H1 (cell line): Measurements from ENCODE around the gene ACE. TPM values are rescaled to one million over a fixed set of nuclear protein-coding genes. Genes with fewer than 3 reads are reported as not detected.

Source experiments
- BCL11A ChIP-seq, 2 experiments: IDR thresholded peaks; one replicate each; pipeline ENCODE4 v1.6.1; 2011; ENCODE audit warnings: low read depth in 2 of 2, low read length in 2 of 2, mild to moderate bottlenecking in 2 of 2
- CHD1 ChIP-seq: IDR thresholded peaks from 2 replicates; pipeline ENCODE4 v1.6.1; 2012; ENCODE audit warnings: low read depth, low read length, improper control_type of control experiment
- GABPA ChIP-seq: IDR thresholded peaks from 2 replicates; pipeline ENCODE4 v1.6.1; 2011; ENCODE audit warnings: mild to moderate bottlenecking, low read length, moderate library complexity, borderline replicate concordance; ENCODE audit not compliant: insufficient read depth
- POLR2A ChIP-seq, 2 experiments: IDR thresholded peaks; 1 replicate in 1 of 2; 2 replicates in 1 of 2; pipeline ENCODE4 v1.6.1; 2011; ENCODE audit warnings: low read depth in 2 of 2, low read length in 2 of 2, mild to moderate bottlenecking in 2 of 2; ENCODE audit errors: control extremely low read depth in 1 of 2
- SAP30 ChIP-seq: fragments of 300-600 bp; sonication (generic); IDR thresholded peaks from 2 replicates; pipeline ENCODE4 v1.7.1; 2012; ENCODE audit warnings: low read length, moderate library complexity, mild to moderate bottlenecking, inconsistent platforms; ENCODE audit not compliant: insufficient read depth, insufficient replicate concordance
- SP2 ChIP-seq: IDR thresholded peaks from 2 replicates; pipeline ENCODE4 v1.6.1; 2012; ENCODE audit warnings: mild to moderate bottlenecking, low read length, inconsistent platforms
- polyA plus RNA-seq, 7 experiments: library from polyadenylated mRNA; depleted of rRNA in 3 of 7; stranded (reverse) in 5 of 7; unstranded in 2 of 7; fragments of >200 nt in 5 of 7; fragments of 200-250 nt in 2 of 7; gene quantifications; 1 replicate in 5 of 7; 2 replicates in 1 of 7; 4 replicates in 1 of 7; pipeline versions ENCODE4 v1.2.1 to v1.2.3, GENCODE V29; 2011 to 2013; ENCODE audit warnings: missing spikeins in 2 of 7, mixed read lengths in 2 of 7
- total RNA-seq: library from RNA; stranded (reverse); fragmentation: NEBNext Ultra II Directional; extraction: Animal tissue kit (Norgen Biotek cat#: 25700); gene quantifications from 2 replicates; pipeline ENCODE4 v1.2.1, GENCODE V29; 2021

The ACE gene
- total and polyA plus RNA-seq, 2 of the 8 experiments (the other 6 are each of a cell fraction or from before 2014, with no cell fraction given): 2.5 to 5.5 TPM

- TF ChIP-seq GABPA: no peak
- TF ChIP-seq POLR2A (IDR thresholded peaks at IDR 0.05; ENCODE audit: control extremely low read depth in 1 of 2, low read depth in 2 of 2, low read length in 2 of 2): no peak
- no peak for TF ChIP-seq BCL11A (IDR thresholded peaks at IDR 0.05; ENCODE audit: low read depth in 2 of 2, low read length in 2 of 2)
- TF ChIP-seq CHD1: no peak
- TF ChIP-seq SAP30: no peak
- no peak for TF ChIP-seq SP2
Measured at GRCh38 chr17:63506627-63507026, 29.8 kb downstream of the ACE start (continued).
